Activated naive CD8-positive, alpha-beta T cell (primary cell): ENCODE data around the gene VWA3A.
"Not testable (repeated sequence)": the region's sequence is repeated elsewhere in the genome, so short reads cannot be mapped to it uniquely, and the experiment has no call there.

Experiments used
- H3K27ac Mint-ChIP-seq: one replicate; pipeline ENCODE4 v1.8.0; 2021; ENCODE audit warnings: mixed read lengths
- H3K27me3 Mint-ChIP-seq: one replicate; pipeline ENCODE4 v1.8.0; 2021; ENCODE audit warnings: mixed read lengths
- H3K36me3 Mint-ChIP-seq: one replicate; pipeline ENCODE4 v1.8.0; 2021; ENCODE audit warnings: mixed read lengths
- H3K4me1 Mint-ChIP-seq: one replicate; pipeline ENCODE4 v1.8.0; 2021; ENCODE audit warnings: low read depth, mixed read lengths
- H3K4me3 Mint-ChIP-seq: one replicate; pipeline ENCODE4 v1.8.0; 2021; ENCODE audit warnings: mild to moderate bottlenecking, mixed read lengths
- H3K9me3 Mint-ChIP-seq: one replicate; pipeline ENCODE4 v1.8.0; 2021; ENCODE audit warnings: low read depth, mixed read lengths

Gene VWA3A

GRCh38 chr16:22075776-22076175 is 16.6 kb upstream of the VWA3A start:
- Mint-ChIP-seq H3K27me3 (no peaks in the 10 kb centered on the region), H3K4me1 (peaks cover 6% of the 10 kb centered on the region), H3K27ac (no peak overlapping the region), H3K9me3 (no peaks in the 10 kb centered on the region), H3K36me3 (no peaks in the 10 kb centered on the region), H3K4me3 (no peak overlapping the region)

GRCh38 chr16:22077700-22078313 is 14.5 kb upstream of the VWA3A start:
- H3K4me3 Mint-ChIP-seq: no peak overlapping the region
- peaks cover 2% of the 10 kb centered on the region for H3K36me3 Mint-ChIP-seq
- no peaks in the 10 kb centered on the region for H3K27me3 Mint-ChIP-seq
- H3K4me1 Mint-ChIP-seq: peaks cover 5% of the 10 kb centered on the region
- no peaks in the 10 kb centered on the region for H3K9me3 Mint-ChIP-seq
- no peak overlapping the region for H3K27ac Mint-ChIP-seq

GRCh38 chr16:22078656-22079055 is 13.7 kb upstream of the VWA3A start:
- H3K4me3 Mint-ChIP-seq: no peak overlapping the region

GRCh38 chr16:22081050-22081449 is 11.3 kb upstream of the VWA3A start:
- H3K4me3 Mint-ChIP-seq: no peak overlapping the region
- no peaks in the 10 kb centered on the region for H3K4me1 Mint-ChIP-seq
- no peaks in the 10 kb centered on the region for H3K27me3 Mint-ChIP-seq
- no peak overlapping the region for H3K27ac Mint-ChIP-seq
- H3K36me3 Mint-ChIP-seq: peaks cover 2% of the 10 kb centered on the region
- H3K9me3 Mint-ChIP-seq: no peaks in the 10 kb centered on the region

More at GRCh38 chr16:22078656-22079055, 13.7 kb upstream of the VWA3A start:
- Mint-ChIP-seq H3K27ac (no peak overlapping the region), H3K27me3 (no peaks in the 10 kb centered on the region), H3K36me3 (peaks cover 2% of the 10 kb centered on the region), H3K9me3 (no peaks in the 10 kb centered on the region), H3K4me1 (peaks cover 3% of the 10 kb centered on the region)

- Mint-ChIP-seq H3K27me3 (no peaks in the 10 kb centered on the region), H3K9me3 (no peaks in the 10 kb centered on the region), H3K4me1 (no peaks in the 10 kb centered on the region), H3K4me3 (no peak overlapping the region), H3K36me3 (no peaks in the 10 kb centered on the region), H3K27ac (no peak overlapping the region)
Measured at GRCh38 chr16:22086440-22086839, 5.9 kb upstream of the VWA3A start.

GRCh38 chr16:22088642-22089041 is 3.7 kb upstream of the VWA3A start:
- no peaks in the 10 kb centered on the region for H3K36me3 Mint-ChIP-seq
- no peaks in the 10 kb centered on the region for H3K27me3 Mint-ChIP-seq
- no peaks in the 10 kb centered on the region for H3K9me3 Mint-ChIP-seq
- no peak overlapping the region for H3K4me3 Mint-ChIP-seq
- no peak overlapping the region for H3K27ac Mint-ChIP-seq
- H3K4me1 Mint-ChIP-seq: no peaks in the 10 kb centered on the region

- Mint-ChIP-seq H3K4me3 (no peak overlapping the region), H3K4me1 (no peaks in the 10 kb centered on the region), H3K27me3 (peaks cover under 1% of the 10 kb centered on the region), H3K9me3 (no peaks in the 10 kb centered on the region), H3K36me3 (no peaks in the 10 kb centered on the region), H3K27ac (no peak overlapping the region)
Measured at GRCh38 chr16:22089910-22090309, 2.4 kb upstream of the VWA3A start.

- Mint-ChIP-seq H3K4me1 (no peaks in the 10 kb centered on the region), H3K27me3 (peaks cover 8% of the 10 kb centered on the region), H3K27ac (no peak overlapping the region), H3K36me3 (no peaks in the 10 kb centered on the region), H3K4me3 (no peak overlapping the region), H3K9me3 (no peaks in the 10 kb centered on the region)
Measured at GRCh38 chr16:22091721-22092120, 620 bp upstream of the VWA3A start.

GRCh38 chr16:22093331-22093730 is 990 bp downstream of the VWA3A start:
- Mint-ChIP-seq H3K36me3 (no peaks in the 10 kb centered on the region), H3K4me1 (no peaks in the 10 kb centered on the region), H3K27me3 (peaks cover 12% of the 10 kb centered on the region), H3K9me3 (no peaks in the 10 kb centered on the region), H3K4me3 (no peak overlapping the region), H3K27ac (no peak overlapping the region)

GRCh38 chr16:22093996-22094395 is 1.7 kb downstream of the VWA3A start:
- H3K4me3 Mint-ChIP-seq: no peak overlapping the region
- H3K27me3 Mint-ChIP-seq: peaks cover 15% of the 10 kb centered on the region
- H3K36me3 Mint-ChIP-seq: no peaks in the 10 kb centered on the region
- no peaks in the 10 kb centered on the region for H3K9me3 Mint-ChIP-seq
- no peaks in the 10 kb centered on the region for H3K4me1 Mint-ChIP-seq
- no peak overlapping the region for H3K27ac Mint-ChIP-seq

GRCh38 chr16:22098405-22099255 is 6.3 kb downstream of the VWA3A start:
- H3K36me3 Mint-ChIP-seq: no peaks in the 10 kb centered on the region
- H3K27ac Mint-ChIP-seq: no peak overlapping the region
- peaks cover 15% of the 10 kb centered on the region for H3K27me3 Mint-ChIP-seq
- H3K4me3 Mint-ChIP-seq: no peak overlapping the region
- H3K4me1 Mint-ChIP-seq: no peaks in the 10 kb centered on the region
- no peaks in the 10 kb centered on the region for H3K9me3 Mint-ChIP-seq

GRCh38 chr16:22099256-22099975 is 7.1 kb downstream of the VWA3A start:
- H3K4me3 Mint-ChIP-seq: no peak overlapping the region
- no peaks in the 10 kb centered on the region for H3K4me1 Mint-ChIP-seq
- H3K9me3 Mint-ChIP-seq: no peaks in the 10 kb centered on the region
- H3K36me3 Mint-ChIP-seq: no peaks in the 10 kb centered on the region
- H3K27ac Mint-ChIP-seq: no peak overlapping the region
- H3K27me3 Mint-ChIP-seq: peaks cover 15% of the 10 kb centered on the region

GRCh38 chr16:22103441-22103840 is 11.1 kb downstream of the VWA3A start:
- H3K9me3 Mint-ChIP-seq: no peaks in the 10 kb centered on the region

GRCh38 chr16:22109258-22109898 is 17.0 kb downstream of the VWA3A start:
- Mint-ChIP-seq H3K27ac (no peak overlapping the region), H3K4me1 (no peaks in the 10 kb centered on the region), H3K36me3 (no peaks in the 10 kb centered on the region), H3K9me3 (no peaks in the 10 kb centered on the region), H3K27me3 (peaks cover 7% of the 10 kb centered on the region), H3K4me3 (no peak overlapping the region)

More at GRCh38 chr16:22103441-22103840, 11.1 kb downstream of the VWA3A start:
- Mint-ChIP-seq H3K27ac (no peak overlapping the region), H3K4me3 (no peak overlapping the region), H3K36me3 (no peaks in the 10 kb centered on the region), H3K4me1 (no peaks in the 10 kb centered on the region), H3K27me3 (peaks cover 6% of the 10 kb centered on the region)

- H3K4me3 Mint-ChIP-seq, H3K27ac Mint-ChIP-seq, H3K4me1 Mint-ChIP-seq, H3K27me3 Mint-ChIP-seq, H3K9me3 Mint-ChIP-seq, H3K36me3 Mint-ChIP-seq: not testable (repeated sequence)
Measured at GRCh38 chr16:22111629-22112028, 19.3 kb downstream of the VWA3A start.
